ENCODE data around the gene GGNBP2. TPM values are rescaled to one million over a fixed set of nuclear protein-coding genes. Genes with fewer than 3 reads are reported as not detected.

Gene GGNBP2
- total RNA-seq, 5 donors from 2014 or later (not counting 1 experiment from before 2014, with no cell fraction given), result 105 to 190 (median 111) TPM

- Histone ChIP-seq H3K27ac (ENCODE audit: low read length) (no peak overlapping the region), H3K4me3 (ENCODE audit: control insufficient read depth in 1 of 2, extremely low read depth in 1 of 2, low read length in 1 of 2) (no peak overlapping the region), H3K36me3 (ENCODE audit: control insufficient read depth in 2 of 2, extremely low read depth in 1 of 2, insufficient read depth in 1 of 2, low read length in 1 of 2) (no peaks in the 10 kb centered on the region), H3K9me3 (no peaks in the 10 kb centered on the region), H3K4me1 (ENCODE audit: control insufficient read depth in 1 of 2, extremely low read depth in 1 of 2, insufficient read depth in 2 of 2, low read length in 2 of 2) (peaks cover 2 to 21% of the 10 kb centered on the region in 2 experiments), H3K27me3 (replicated peaks in 1 of 2; ENCODE audit: control insufficient read depth in 2 of 2, extremely low read depth in 1 of 2, insufficient read depth in 2 of 2, low read length in 1 of 2) (peaks cover 0 to 14% of the 10 kb centered on the region in 2 experiments)
- H3K4me1 Mint-ChIP-seq, result peaks cover 21 to 31% (median 23%) of the 10 kb centered on the region in 3 donors
- no peak for DNase-seq
- H3K27me3 Mint-ChIP-seq, result no peaks in the 10 kb centered on the region
- ChIA-PET POLR2A (interaction anchor here (0.6 kb wide), 3 partner anchors 35 to 108 kb away, joined by 3 to 4 read pairs (median 3); no protein-coding TSS in a partner anchor), CTCF (no interaction called here)
- no peak overlapping the region for H3K4me3 Mint-ChIP-seq
- no peak overlapping the region for H3K27ac Mint-ChIP-seq
- no peaks in the 10 kb centered on the region for H3K36me3 Mint-ChIP-seq
- WGBS (ENCODE audit: insufficient coverage), result 100% methylated on average over 1 of the region's 13 CpGs
- no peaks in the 10 kb centered on the region for H3K9me3 Mint-ChIP-seq
- no peak for ATAC-seq (replicated peaks in 1 of 4)
Observed at GRCh38 chr17:36594626-36595401, 50.1 kb downstream of the GGNBP2 start.

GRCh38 chr17:36597226-36597625 lies 52.5 kb downstream of the GGNBP2 start:
- DNase-seq, result no peak
- ATAC-seq (replicated peaks in 1 of 4), result no peak
- Histone ChIP-seq H3K27ac (ENCODE audit: low read length) (no peak overlapping the region), H3K4me3 (ENCODE audit: control insufficient read depth in 1 of 2, extremely low read depth in 1 of 2, low read length in 1 of 2) (no peak overlapping the region), H3K27me3 (replicated peaks in 1 of 2; ENCODE audit: control insufficient read depth in 2 of 2, extremely low read depth in 1 of 2, insufficient read depth in 2 of 2, low read length in 1 of 2) (peaks cover 0 to 13% of the 10 kb centered on the region in 2 experiments), H3K36me3 (ENCODE audit: control insufficient read depth in 2 of 2, extremely low read depth in 1 of 2, insufficient read depth in 1 of 2, low read length in 1 of 2) (no peaks in the 10 kb centered on the region), H3K9me3 (no peaks in the 10 kb centered on the region), H3K4me1 (ENCODE audit: control insufficient read depth in 1 of 2, extremely low read depth in 1 of 2, insufficient read depth in 2 of 2, low read length in 2 of 2) (peaks cover 5 to 25% of the 10 kb centered on the region in 2 experiments)
- Mint-ChIP-seq H3K4me3 (no peak overlapping the region), H3K9me3 (no peaks in the 10 kb centered on the region), H3K27me3 (no peaks in the 10 kb centered on the region), H3K4me1 (peaks cover 19 to 26% (median 24%) of the 10 kb centered on the region in 3 donors), H3K27ac (no peak overlapping the region), H3K36me3 (no peaks in the 10 kb centered on the region)
- 75% methylated on average over 4 of the region's 6 CpGs for WGBS (ENCODE audit: insufficient coverage)
- POLR2A ChIA-PET, result no interaction called here
- CTCF ChIA-PET, result no interaction called here

GRCh38 chr17:36597866-36598777 lies 53.4 kb downstream of the GGNBP2 start:
- Histone ChIP-seq H3K27me3 (replicated peaks in 1 of 2; ENCODE audit: control insufficient read depth in 2 of 2, extremely low read depth in 1 of 2, insufficient read depth in 2 of 2, low read length in 1 of 2) (peaks cover 0 to 4% of the 10 kb centered on the region in 2 experiments), H3K4me3 (ENCODE audit: control insufficient read depth in 1 of 2, extremely low read depth in 1 of 2, low read length in 1 of 2) (no peak overlapping the region), H3K4me1 (ENCODE audit: control insufficient read depth in 1 of 2, extremely low read depth in 1 of 2, insufficient read depth in 2 of 2, low read length in 2 of 2) (peaks cover 5 to 25% of the 10 kb centered on the region in 2 experiments), H3K9me3 (no peaks in the 10 kb centered on the region), H3K27ac (ENCODE audit: low read length) (no peak overlapping the region), H3K36me3 (ENCODE audit: control insufficient read depth in 2 of 2, extremely low read depth in 1 of 2, insufficient read depth in 1 of 2, low read length in 1 of 2) (no peaks in the 10 kb centered on the region)
- H3K9me3 Mint-ChIP-seq, result no peaks in the 10 kb centered on the region
- no peaks in the 10 kb centered on the region for H3K36me3 Mint-ChIP-seq
- no peak overlapping the region for H3K27ac Mint-ChIP-seq
- H3K4me3 Mint-ChIP-seq, result peak overlapping the region in 1 of 3 donors; percentile 13
- H3K27me3 Mint-ChIP-seq, result no peaks in the 10 kb centered on the region
- 86% methylated on average over 5 of the region's 11 CpGs for WGBS (ENCODE audit: insufficient coverage)
- ChIA-PET CTCF (no interaction called here), POLR2A (no interaction called here)
- no peak for ATAC-seq (replicated peaks in 1 of 4)
- H3K4me1 Mint-ChIP-seq, result peaks cover 20 to 26% (median 24%) of the 10 kb centered on the region in 3 donors
- DNase-seq, result no peak

- ATAC-seq (replicated peaks in 1 of 4), result no peak
- Histone ChIP-seq H3K9me3 (no peaks in the 10 kb centered on the region), H3K27me3 (replicated peaks in 1 of 2; ENCODE audit: control insufficient read depth in 2 of 2, extremely low read depth in 1 of 2, insufficient read depth in 2 of 2, low read length in 1 of 2) (no peaks in the 10 kb centered on the region), H3K36me3 (ENCODE audit: control insufficient read depth in 2 of 2, extremely low read depth in 1 of 2, insufficient read depth in 1 of 2, low read length in 1 of 2) (no peaks in the 10 kb centered on the region), H3K4me1 (ENCODE audit: control insufficient read depth in 1 of 2, extremely low read depth in 1 of 2, insufficient read depth in 2 of 2, low read length in 2 of 2) (peaks cover 5 to 29% of the 10 kb centered on the region in 2 experiments), H3K4me3 (ENCODE audit: control insufficient read depth in 1 of 2, extremely low read depth in 1 of 2, low read length in 1 of 2) (no peak overlapping the region), H3K27ac (ENCODE audit: low read length) (no peak overlapping the region)
- Mint-ChIP-seq H3K4me1 (peaks cover 22 to 28% (median 25%) of the 10 kb centered on the region in 3 donors), H3K36me3 (no peaks in the 10 kb centered on the region), H3K27ac (no peak overlapping the region), H3K9me3 (no peaks in the 10 kb centered on the region), H3K27me3 (no peaks in the 10 kb centered on the region), H3K4me3 (no peak overlapping the region)
- ChIA-PET POLR2A (interaction anchor here in 1 of 2 donors (0.6 kb wide), 1 partner anchor 14 kb away, joined by 3 read pairs; no protein-coding TSS in a partner anchor), CTCF (interaction anchor here in 1 of 2 donors (0.6 kb wide), 1 partner anchor 26 kb away, joined by 3 read pairs; no protein-coding TSS in a partner anchor)
- 95% methylated on average over 9 of the region's 13 CpGs for WGBS (ENCODE audit: insufficient coverage)
- no peak for DNase-seq
Observed at GRCh38 chr17:36598951-36599401, 54.3 kb downstream of the GGNBP2 start.

GRCh38 chr17:36599546-36600250 lies 55.0 kb downstream of the GGNBP2 start:
- CTCF ChIA-PET, result no interaction called here
- no peaks in the 10 kb centered on the region for H3K9me3 ChIP-seq
- ATAC-seq (replicated peaks in 1 of 4) (no peak), DNase-seq (no peak)
- Mint-ChIP-seq H3K9me3 (no peaks in the 10 kb centered on the region), H3K36me3 (no peaks in the 10 kb centered on the region), H3K27me3 (no peaks in the 10 kb centered on the region), H3K4me3 (peak overlapping the region in 1 of 3 donors; percentile 12), H3K4me1 (peaks cover 29 to 35% (median 30%) of the 10 kb centered on the region in 3 donors), H3K27ac (peak overlapping the region in 1 of 2 donors; percentile 95)
- no peak overlapping the region for H3K27ac ChIP-seq (ENCODE audit: low read length)
- 97% methylated on average over 7 of the region's 11 CpGs for WGBS (ENCODE audit: insufficient coverage)
- H3K27me3 ChIP-seq (replicated peaks in 1 of 2; ENCODE audit: control insufficient read depth in 2 of 2, extremely low read depth in 1 of 2, insufficient read depth in 2 of 2, low read length in 1 of 2), result no peaks in the 10 kb centered on the region
- H3K36me3 ChIP-seq (ENCODE audit: control insufficient read depth in 2 of 2, extremely low read depth in 1 of 2, insufficient read depth in 1 of 2, low read length in 1 of 2), result no peaks in the 10 kb centered on the region
- POLR2A ChIA-PET, result interaction anchor here in 1 of 2 donors (0.6 kb wide), 1 partner anchor 15 kb away, joined by 3 read pairs; no protein-coding TSS in a partner anchor
- H3K4me3 ChIP-seq (ENCODE audit: control insufficient read depth in 1 of 2, extremely low read depth in 1 of 2, low read length in 1 of 2), result no peak overlapping the region
- H3K4me1 ChIP-seq (ENCODE audit: control insufficient read depth in 1 of 2, extremely low read depth in 1 of 2, insufficient read depth in 2 of 2, low read length in 2 of 2), result peaks cover 5 to 33% of the 10 kb centered on the region in 2 experiments

Data from T-cell (primary cell).